ENCODE data around the gene JRKL.
"Not testable (repeated sequence)": the region's sequence is repeated elsewhere in the genome, so short reads cannot be mapped to it uniquely, and the experiment has no call there.

JRKL gene

GRCh38 chr11:96376796-96377195 is 13.0 kb upstream of the JRKL start:
- H3K9me3 ChIP-seq (ENCODE audit: control insufficient read depth, insufficient read depth, low read length): no peaks in the 10 kb centered on the region
- no peaks in the 10 kb centered on the region for H3K4me1 ChIP-seq (ENCODE audit: insufficient read depth, low read length)
- no peak overlapping the region for H3K9ac ChIP-seq (ENCODE audit: low read depth, low read length)
- no peaks in the 10 kb centered on the region for H3K36me3 ChIP-seq (ENCODE audit: insufficient read depth, low read length)

GRCh38 chr11:96384156-96384555 is 5.7 kb upstream of the JRKL start:
- no peaks in the 10 kb centered on the region for H3K9me3 ChIP-seq (ENCODE audit: control insufficient read depth, insufficient read depth, low read length)
- H3K4me1 ChIP-seq (ENCODE audit: insufficient read depth, low read length): no peaks in the 10 kb centered on the region
- H3K36me3 ChIP-seq (ENCODE audit: insufficient read depth, low read length): no peaks in the 10 kb centered on the region
- no peak overlapping the region for H3K9ac ChIP-seq (ENCODE audit: low read depth, low read length)

GRCh38 chr11:96385187-96385586 is 4.6 kb upstream of the JRKL start:
- Histone ChIP-seq H3K9me3 (ENCODE audit: control insufficient read depth, insufficient read depth, low read length) (no peaks in the 10 kb centered on the region), H3K4me1 (ENCODE audit: insufficient read depth, low read length) (no peaks in the 10 kb centered on the region), H3K36me3 (ENCODE audit: insufficient read depth, low read length) (no peaks in the 10 kb centered on the region), H3K9ac (ENCODE audit: low read depth, low read length) (no peak overlapping the region)

DNA sequence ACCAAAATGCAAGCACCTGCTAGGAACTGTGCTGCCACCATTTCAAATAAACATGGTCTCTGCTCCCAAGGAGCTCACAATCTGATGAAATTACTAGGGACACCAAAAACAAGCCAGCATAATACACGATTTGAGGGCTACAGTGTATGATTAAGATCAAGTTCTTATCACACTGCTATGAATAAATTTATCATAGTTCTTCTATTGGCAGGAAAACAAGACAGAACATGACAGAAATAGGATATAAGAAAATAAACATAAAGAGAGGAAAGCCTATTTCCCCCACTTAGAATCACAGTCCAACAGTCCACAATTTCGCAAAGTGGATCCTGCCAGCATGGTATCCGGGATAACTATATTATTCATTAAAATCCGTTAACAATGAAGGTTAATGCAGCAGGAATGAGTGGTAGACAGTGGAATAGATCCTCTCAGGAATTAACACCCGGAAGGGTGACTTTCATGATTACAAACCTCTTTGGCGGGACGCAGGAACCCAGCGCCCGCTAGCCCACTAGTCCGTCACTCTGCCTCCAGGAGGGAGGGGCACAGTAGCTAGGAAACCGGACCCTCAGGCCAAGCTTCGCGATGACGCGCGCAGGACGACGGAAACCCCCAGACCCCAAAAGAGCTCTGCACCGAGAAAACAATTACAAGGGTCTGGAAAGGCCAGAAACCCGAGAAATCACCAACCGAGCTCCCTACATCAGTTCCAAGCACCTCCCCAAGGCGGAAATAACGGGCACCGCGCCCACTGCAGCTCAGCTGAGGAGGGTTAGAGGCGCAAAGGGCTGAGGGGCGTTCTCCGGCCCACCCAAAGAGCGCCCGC is 708 bp upstream of the JRKL start:
- Histone ChIP-seq H3K9ac (ENCODE audit: low read depth, low read length) (peak overlapping the region; percentile 86), H3K9me3 (ENCODE audit: control insufficient read depth, insufficient read depth, low read length) (no peaks in the 10 kb centered on the region), H3K36me3 (ENCODE audit: insufficient read depth, low read length) (no peaks in the 10 kb centered on the region), H3K4me1 (ENCODE audit: insufficient read depth, low read length) (no peaks in the 10 kb centered on the region; the same call in 1 of the 2 replicates)

DNA sequence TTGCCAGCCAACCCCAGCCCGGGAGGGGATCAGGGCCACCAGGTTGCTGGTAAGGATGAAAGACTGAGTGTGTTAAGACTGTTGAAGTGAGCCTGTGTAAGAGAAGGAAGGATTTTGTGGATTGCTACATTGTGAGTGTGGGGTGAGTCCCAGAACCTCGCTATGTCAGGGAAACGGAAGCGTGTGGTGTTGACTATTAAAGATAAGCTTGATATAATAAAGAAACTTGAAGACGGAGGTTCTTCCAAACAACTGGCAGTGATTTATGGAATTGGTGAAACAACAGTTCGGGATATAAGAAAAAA is 627 bp downstream of the JRKL start:
- H3K9me3 ChIP-seq (ENCODE audit: control insufficient read depth, insufficient read depth, low read length): no peaks in the 10 kb centered on the region
- H3K4me1 ChIP-seq (ENCODE audit: insufficient read depth, low read length): no peaks in the 10 kb centered on the region; the same call in 1 of the 2 replicates
- H3K36me3 ChIP-seq (ENCODE audit: insufficient read depth, low read length): no peaks in the 10 kb centered on the region
- peak overlapping the region; percentile 86 for H3K9ac ChIP-seq (ENCODE audit: low read depth, low read length)

- Histone ChIP-seq H3K9me3 (ENCODE audit: control insufficient read depth, insufficient read depth, low read length) (no peaks in the 10 kb centered on the region), H3K9ac (ENCODE audit: low read depth, low read length) (no peak overlapping the region), H3K4me1 (ENCODE audit: insufficient read depth, low read length) (no peaks in the 10 kb centered on the region; the same call in 1 of the 2 replicates), H3K36me3 (ENCODE audit: insufficient read depth, low read length) (no peaks in the 10 kb centered on the region)
These were observed 2.0 kb downstream of the JRKL start for GRCh38 chr11:96391698-96392307.

DNA sequence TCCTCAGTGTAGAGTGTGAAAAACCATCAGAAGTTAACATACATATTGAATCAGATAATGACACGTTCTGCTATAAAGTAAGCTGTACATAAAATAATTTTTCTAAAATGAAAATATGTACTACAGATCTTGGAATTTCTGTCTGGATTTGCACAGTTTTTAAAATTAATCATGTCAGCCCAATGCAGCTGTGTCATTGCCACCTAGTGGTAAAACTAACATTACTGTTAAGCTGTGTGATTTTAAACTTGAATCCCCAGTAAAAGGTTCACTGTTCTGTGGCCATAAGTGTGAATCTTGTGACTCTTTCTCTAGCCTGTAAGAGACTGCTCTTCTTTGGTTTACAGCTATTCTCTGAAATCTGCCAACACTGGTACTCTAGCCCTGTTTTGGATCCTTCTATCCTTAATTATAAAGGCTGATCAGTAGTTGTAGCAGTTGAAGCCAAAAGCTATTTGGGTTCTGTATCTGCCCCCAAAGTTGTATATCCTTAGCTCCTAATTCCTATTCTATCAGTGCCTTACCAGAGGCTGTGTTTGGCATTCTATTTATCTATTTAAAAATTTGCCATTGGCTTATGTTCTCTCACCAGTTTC is 4.0 kb downstream of the JRKL start:
- Histone ChIP-seq H3K9ac (ENCODE audit: low read depth, low read length) (no peak overlapping the region), H3K9me3 (ENCODE audit: control insufficient read depth, insufficient read depth, low read length) (no peaks in the 10 kb centered on the region), H3K4me1 (ENCODE audit: insufficient read depth, low read length) (no peaks in the 10 kb centered on the region; the same call in 1 of the 2 replicates), H3K36me3 (ENCODE audit: insufficient read depth, low read length) (no peaks in the 10 kb centered on the region)

- no peaks in the 10 kb centered on the region for H3K9me3 ChIP-seq (ENCODE audit: control insufficient read depth, insufficient read depth, low read length)
- no peaks in the 10 kb centered on the region for H3K36me3 ChIP-seq (ENCODE audit: insufficient read depth, low read length)
- H3K9ac ChIP-seq (ENCODE audit: low read depth, low read length): no peak overlapping the region
- no peaks in the 10 kb centered on the region; the same call in 1 of the 2 replicates for H3K4me1 ChIP-seq (ENCODE audit: insufficient read depth, low read length)
These were observed 5.0 kb downstream of the JRKL start for GRCh38 chr11:96394773-96395172.

DNA sequence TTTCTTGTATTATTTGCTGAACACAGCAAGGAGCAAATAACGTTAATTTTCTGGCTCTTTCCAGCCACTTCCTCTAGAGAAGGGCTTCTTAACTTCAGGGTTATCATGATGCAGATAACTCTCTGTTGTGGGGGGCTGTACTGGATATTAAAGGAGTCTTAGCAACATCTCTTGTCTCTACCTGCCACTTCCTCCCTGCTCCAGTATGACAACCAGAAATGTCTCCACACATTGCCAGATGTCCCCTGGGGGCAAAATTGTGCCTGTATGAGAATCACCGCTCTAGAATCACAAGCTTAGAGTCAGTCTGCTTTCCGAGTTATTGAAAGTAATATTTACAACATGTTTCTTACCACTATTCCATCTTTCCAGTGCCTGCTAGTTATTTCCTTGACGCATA is 6.8 kb downstream of the JRKL start:
- no peaks in the 10 kb centered on the region for H3K9me3 ChIP-seq (ENCODE audit: control insufficient read depth, insufficient read depth, low read length)
- H3K4me1 ChIP-seq (ENCODE audit: insufficient read depth, low read length): no peaks in the 10 kb centered on the region; the same call in 1 of the 2 replicates
- no peak overlapping the region for H3K9ac ChIP-seq (ENCODE audit: low read depth, low read length)
- H3K36me3 ChIP-seq (ENCODE audit: insufficient read depth, low read length): no peaks in the 10 kb centered on the region

- H3K9me3 ChIP-seq (ENCODE audit: control insufficient read depth, insufficient read depth, low read length): no peaks in the 10 kb centered on the region
- H3K9ac ChIP-seq (ENCODE audit: low read depth, low read length): no peak overlapping the region
- no peaks in the 10 kb centered on the region; the same call in 1 of the 2 replicates for H3K4me1 ChIP-seq (ENCODE audit: insufficient read depth, low read length)
- H3K36me3 ChIP-seq (ENCODE audit: insufficient read depth, low read length): no peaks in the 10 kb centered on the region
These were observed 8.1 kb downstream of the JRKL start for GRCh38 chr11:96397863-96398262.

DNA sequence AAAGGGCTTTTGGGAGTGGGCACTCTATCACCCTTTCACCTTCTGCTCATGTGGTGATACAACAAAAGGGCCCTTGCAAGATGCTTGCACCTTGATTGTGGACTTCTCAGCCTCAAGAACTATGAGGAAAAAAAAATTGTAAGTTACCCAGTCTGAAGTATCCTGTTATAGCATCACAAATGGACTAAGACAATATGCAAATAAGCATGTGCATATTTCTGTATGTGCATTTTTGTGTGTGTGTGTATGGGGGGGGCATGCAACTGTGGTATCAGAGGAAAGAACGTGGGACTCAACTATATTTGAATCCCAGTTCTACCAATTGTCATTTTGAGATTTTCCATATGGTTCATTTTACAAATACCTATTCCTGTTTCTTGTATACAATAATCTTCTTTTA is 10.9 kb downstream of the JRKL start:
- H3K9ac ChIP-seq (ENCODE audit: low read depth, low read length): no peak overlapping the region
- no peaks in the 10 kb centered on the region for H3K9me3 ChIP-seq (ENCODE audit: control insufficient read depth, insufficient read depth, low read length)
- H3K4me1 ChIP-seq (ENCODE audit: insufficient read depth, low read length): no peaks in the 10 kb centered on the region; the same call in 1 of the 2 replicates
- no peaks in the 10 kb centered on the region for H3K36me3 ChIP-seq (ENCODE audit: insufficient read depth, low read length)

DNA sequence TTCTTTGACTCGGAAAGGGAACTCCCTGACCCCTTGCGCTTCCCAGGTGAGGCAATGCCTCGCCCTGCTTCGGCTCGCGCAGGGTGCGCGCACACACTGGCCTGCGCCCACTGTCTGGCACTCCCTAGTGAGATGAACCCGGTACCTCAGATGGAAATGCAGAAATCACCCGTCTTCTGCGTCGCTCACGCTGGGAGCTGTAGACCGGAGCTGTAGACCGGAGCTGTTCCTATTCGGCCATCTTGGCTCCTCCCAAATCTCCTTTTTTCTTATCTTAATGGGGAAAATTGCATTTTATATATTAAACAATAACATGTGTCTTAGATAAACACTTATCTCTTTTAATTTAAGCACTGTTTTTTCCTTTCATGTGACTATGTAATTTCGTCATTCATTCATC is 21.6 kb downstream of the JRKL start:
- H3K36me3 ChIP-seq (ENCODE audit: insufficient read depth, low read length); H3K9me3 ChIP-seq (ENCODE audit: control insufficient read depth, insufficient read depth, low read length); H3K4me1 ChIP-seq (ENCODE audit: insufficient read depth, low read length): not testable (repeated sequence)
- H3K9ac ChIP-seq (ENCODE audit: low read depth, low read length): peak overlapping the region; percentile 68

DNA sequence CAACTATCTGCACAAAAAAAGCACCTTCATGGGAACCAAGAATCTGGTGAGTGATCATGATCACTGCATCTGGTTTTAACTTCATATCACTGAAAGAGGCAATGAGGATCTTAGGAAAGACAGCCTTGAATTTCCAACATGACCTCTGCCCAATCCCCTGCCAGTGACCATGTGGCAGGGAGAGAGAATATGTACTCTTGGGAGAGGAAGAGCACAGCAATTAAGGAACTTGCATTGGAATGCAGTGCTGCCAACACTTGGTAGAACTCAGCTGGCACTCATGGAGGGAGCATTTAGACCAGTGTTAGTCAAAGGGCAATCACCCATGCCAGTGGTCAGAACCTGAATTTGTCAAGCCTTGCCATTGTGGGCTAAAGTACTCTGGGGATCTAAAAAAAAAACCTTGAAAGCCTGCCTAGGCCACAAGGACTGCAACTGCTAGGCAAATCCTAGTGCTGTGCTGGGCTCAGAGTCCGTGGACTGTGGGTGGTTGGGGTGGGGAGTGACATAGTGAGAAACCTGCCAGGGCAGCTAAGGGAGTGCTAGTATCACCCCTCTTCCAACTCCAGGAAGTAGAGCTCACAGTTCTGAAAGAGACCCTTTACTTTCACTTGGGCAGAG is 23.1 kb downstream of the JRKL start:
- H3K36me3 ChIP-seq (ENCODE audit: insufficient read depth, low read length): no peaks in the 10 kb centered on the region
- H3K9ac ChIP-seq (ENCODE audit: low read depth, low read length): no peak overlapping the region
- H3K9me3 ChIP-seq (ENCODE audit: control insufficient read depth, insufficient read depth, low read length): no peaks in the 10 kb centered on the region
- no peaks in the 10 kb centered on the region for H3K4me1 ChIP-seq (ENCODE audit: insufficient read depth, low read length)

- Histone ChIP-seq H3K36me3 (ENCODE audit: insufficient read depth, low read length) (no peaks in the 10 kb centered on the region), H3K9me3 (ENCODE audit: control insufficient read depth, insufficient read depth, low read length) (no peaks in the 10 kb centered on the region), H3K9ac (ENCODE audit: low read depth, low read length) (no peak overlapping the region), H3K4me1 (ENCODE audit: insufficient read depth, low read length) (no peaks in the 10 kb centered on the region)
These were observed 23.6 kb downstream of the JRKL start for GRCh38 chr11:96413408-96413807.

All from ES-I3 (cell line).